K562 (cell line): ENCODE measurements around the gene SYN1. TPM values are rescaled to one million over a fixed set of nuclear protein-coding genes. Genes with fewer than 3 reads are reported as not detected.

Source experiments
- ATAC-seq: fragments of 200-7000 bp; cut with Tn5 transposase; 3 replicates; pipeline ENCODE4 v1.9.1; 2020; ENCODE audit warnings: moderate library complexity
- BruUV-seq: library from RNA; stranded (reverse); fragments of 400-500 nt; replicated peaks from 2 replicates; lab custom pipeline; 2021; lab: Mats Ljungman, UMichigan
- CTCF ChIA-PET: fragments of 300-600 bp; formaldehyde crosslinking; extraction: SDS; loops from one replicate; lab custom pipeline; 2021; ENCODE audit warnings: low intra/inter-chr PET ratio; lab: Yijun Ruan, JAX
- POLR2A ChIA-PET: fragments of 300-600, 350-650 bp; sonication (Branson Sonifier 250); formaldehyde crosslinking; extraction: SDS; loops from one replicate; lab custom pipeline; 2021; ENCODE audit warnings: antibody characterized with exemption, inconsistent platforms; lab: Yijun Ruan, JAX
- DNase-seq, 4 experiments: peaks; one replicate each; pipeline versions ENCODE4 v3.0.0 to v3.0.0-alpha.2; 2011 to 2018; ENCODE audit warnings: low spot score in 3 of 4, mixed read lengths in 3 of 4; ENCODE audit errors: extremely low read depth in 1 of 4
- FAIRE-seq: peaks from 2 replicates; lab custom pipeline; 2011; peaks lifted over from hg19 to GRCh38; lab: Jason Lieb, UNC
- H2AFZ ChIP-seq: 2 replicates; pipeline ENCODE4 v1.6.0; 2011; ENCODE audit warnings: low read depth, low read length, control low read depth, inconsistent platforms
- H3K27ac ChIP-seq: fragments of 200-600 bp; 3 replicates; pipeline ENCODE4 v1.8.0; 2011; ENCODE audit warnings: low read depth, mild to moderate bottlenecking, control low read depth, inconsistent platforms, low read length, moderate library complexity, mixed read lengths; ENCODE audit errors: extremely low read depth
- H3K27me3 ChIP-seq, 2 experiments: fragments of 300-600 bp in 1 of 2; 2 replicates in 1 of 2; 3 replicates in 1 of 2; pipeline versions ENCODE4 v1.6.0 to v1.8.0; 2011; ENCODE audit warnings: inconsistent platforms in 2 of 2, low read length in 2 of 2, mild to moderate bottlenecking in 1 of 2, mixed read lengths in 1 of 2, moderate library complexity in 1 of 2; ENCODE audit not compliant: control insufficient read depth in 2 of 2, insufficient read depth in 2 of 2
- H3K36me3 ChIP-seq: fragments of 300-600 bp; 3 replicates; pipeline ENCODE4 v1.8.0; 2011; ENCODE audit warnings: mild to moderate bottlenecking, low read length, inconsistent platforms; ENCODE audit not compliant: control insufficient read depth, insufficient read depth
- H3K4me1 ChIP-seq, 2 experiments: fragments of 200-600 bp in 1 of 2; replicated peaks in 1 of 2; 2 replicates in 1 of 2; 3 replicates in 1 of 2; pipeline versions ENCODE4 v1.5.1 to v1.8.0; 2011; ENCODE audit warnings: inconsistent platforms in 2 of 2, low read length in 2 of 2, mild to moderate bottlenecking in 1 of 2, mixed read lengths in 1 of 2, moderate library complexity in 1 of 2; ENCODE audit not compliant: control insufficient read depth in 2 of 2, insufficient read depth in 2 of 2
- H3K4me2 ChIP-seq: 2 replicates; pipeline ENCODE4 v1.6.1; 2011; ENCODE audit warnings: low read length, control low read depth, inconsistent platforms, mixed read lengths; ENCODE audit not compliant: insufficient read depth
- H3K4me3 ChIP-seq: fragments of 200-600 bp; sonication (generic), shearing (Covaris generic); 2 replicates; pipeline ENCODE4 v1.5.1; 2016; ENCODE audit warnings: control low read depth, inconsistent platforms
- H3K79me2 ChIP-seq: fragments of 200-600 bp; 3 replicates; pipeline ENCODE4 v1.8.0; 2011; ENCODE audit warnings: low read length, inconsistent platforms; ENCODE audit not compliant: control insufficient read depth, insufficient read depth
- H3K9ac ChIP-seq, 2 experiments: 2 replicates each; pipeline versions ENCODE4 v1.6.0 to v1.6.1; 2011; ENCODE audit warnings: low read depth in 2 of 2, low read length in 2 of 2, control low read depth in 1 of 2, inconsistent platforms in 1 of 2, mild to moderate bottlenecking in 1 of 2, mixed read lengths in 1 of 2; ENCODE audit not compliant: insufficient read depth in 1 of 2
- H3K9me1 ChIP-seq: one replicate; pipeline ENCODE4 v1.6.0; 2011; ENCODE audit warnings: inconsistent platforms, mild to moderate bottlenecking, low read length, moderate library complexity; ENCODE audit not compliant: control insufficient read depth, insufficient read depth
- H3K9me3 ChIP-seq: replicated peaks from 2 replicates; pipeline ENCODE4 v1.5.1; 2011; ENCODE audit warnings: low read depth, low read length, inconsistent platforms; ENCODE audit not compliant: control insufficient read depth, insufficient read depth
- H4K20me1 ChIP-seq: replicated peaks from 2 replicates; pipeline ENCODE4 v1.6.1; 2011; ENCODE audit warnings: low read length, inconsistent platforms, mixed read lengths; ENCODE audit not compliant: control insufficient read depth, insufficient read depth
- BHLHE40 ChIP-seq: IDR thresholded peaks from 2 replicates; pipeline ENCODE4 v1.6.1; 2011; ENCODE audit warnings: low read length, improper control_type of control experiment
- CBFA2T2 ChIP-seq: fragments of 450-650 bp; conservative IDR thresholded peaks from 2 replicates; pipeline ENCODE4 v1.6.1; 2017; ENCODE audit warnings: mild to moderate bottlenecking
- CBX1 ChIP-seq: sonication (generic); IDR thresholded peaks from 2 replicates; pipeline ENCODE4 v1.6.1; 2016; ENCODE audit warnings: antibody characterized with exemption, low read depth, mild to moderate bottlenecking
- CLOCK ChIP-seq: fragments of 250-450 bp; sonication (Bioruptor Pico); IDR thresholded peaks from 2 replicates; pipeline ENCODE4 v1.4.0; 2020; ENCODE audit warnings: mild to moderate bottlenecking, moderate library complexity, borderline replicate concordance
- CXXC5 ChIP-seq: fragments of 250-450 bp; sonication (Bioruptor Pico); IDR thresholded peaks from 2 replicates; pipeline ENCODE4 v1.8.0; 2022; ENCODE audit warnings: inconsistent platforms, mild to moderate bottlenecking, moderate library complexity
- E2F1 ChIP-seq: sonication (generic); formaldehyde crosslinking; IDR thresholded peaks from 2 replicates; pipeline ENCODE4 v1.8.1; 2023; ENCODE audit warnings: mild to moderate bottlenecking, missing genetic modification reagents, moderate library complexity
- E2F3 ChIP-seq: fragments of 250-450 bp; sonication (Bioruptor Pico); IDR thresholded peaks from 2 replicates; pipeline ENCODE4 v1.4.0; 2020; ENCODE audit warnings: mild to moderate bottlenecking
- KAT7 ChIP-seq: sonication (generic); formaldehyde crosslinking; IDR thresholded peaks from 2 replicates; pipeline ENCODE4 v1.8.0; 2022; ENCODE audit warnings: missing genetic modification reagents, mild to moderate bottlenecking, borderline replicate concordance
- LCOR ChIP-seq: sonication (generic); formaldehyde crosslinking; IDR thresholded peaks from 2 replicates; pipeline ENCODE4 v1.8.0; 2022; ENCODE audit warnings: mild to moderate bottlenecking, missing genetic modification reagents
- VEZF1 ChIP-seq: fragments of 200-800 bp; sonication (Bioruptor generic); IDR thresholded peaks from 2 replicates; pipeline ENCODE4 v1.6.1; 2017; ENCODE audit warnings: missing genetic modification characterization, missing compliant biosample characterization
- ZFPM2 ChIP-seq: fragments of 250-450 bp; sonication (Bioruptor Pico); IDR thresholded peaks from 2 replicates; pipeline ENCODE4 v1.5.1; 2022; ENCODE audit warnings: mild to moderate bottlenecking
- ZNF175 ChIP-seq: fragments of 200-800 bp; sonication (Bioruptor generic); IDR thresholded peaks from 2 replicates; pipeline ENCODE4 v1.6.1; 2016; ENCODE audit warnings: low read depth, mild to moderate bottlenecking, missing genetic modification characterization, missing compliant biosample characterization
- ZNF184 ChIP-seq: sonication (generic); formaldehyde crosslinking; IDR thresholded peaks from 2 replicates; pipeline ENCODE4 v1.5.0; 2020; ENCODE audit warnings: missing genetic modification reagents
- ZNF668 ChIP-seq: fragments of 250-450 bp; sonication (Bioruptor Pico); IDR thresholded peaks from 2 replicates; pipeline ENCODE4 v1.8.0; 2022; ENCODE audit warnings: mild to moderate bottlenecking, inconsistent platforms
- WGBS: fragments of 100-300 bp; shearing (Covaris generic); methylation state at CpG from one replicate; pipeline ENCODE4 v1.1.6; 2016; ENCODE audit warnings: low coverage, mixed read lengths; ENCODE audit not compliant: insufficient coverage; ENCODE audit errors: missing lambda C conversion rate; 5-methylcytosine and 5-hydroxymethylcytosine counted together
- in situ Hi-C: fragments of 300-500 bp; cut with MboI; formaldehyde crosslinking; loops from 4 replicates; pipeline ENCODE4 v1.15.0; 2018; ENCODE audit warnings: inconsistent platforms, mixed read lengths
- intact Hi-C: fragments of 100-400 bp; cut with micrococcal nuclease; formaldehyde crosslinking; loops from 2 replicates; pipeline ENCODE4 v1.14.2; 2022
- polyA plus RNA-seq, 8 experiments: library from polyadenylated mRNA; depleted of rRNA in 4 of 8; stranded (reverse) in 5 of 8; unstranded in 3 of 8; fragments of >200 nt; fragmentation: Nextera tagmentation in 2 of 8; fragmentation: Illumina TruSeq in 1 of 8; extraction: Ambion mirVana in 2 of 8; extraction: Trizol in 1 of 8; gene quantifications; 2 replicates each; pipeline versions ENCODE4 v1.2.1 to v1.2.3, GENCODE V29; 2011 to 2014; ENCODE audit warnings: inconsistent platforms in 1 of 8, missing spikeins in 1 of 8
- total RNA-seq, 7 experiments: library from RNA; depleted of rRNA in 6 of 7; stranded (reverse); fragments of >200 nt in 6 of 7; fragmentation: Illumina TruSeq in 2 of 7; extraction: Trizol in 2 of 7; gene quantifications; 2 replicates each; pipeline versions ENCODE4 v1.2.1 to v1.2.3, GENCODE V29; 2011 to 2021; ENCODE audit warnings: low replicate concordance in 1 of 7
- TF ChIP-seq, protein P1 (sequence below): sonication (generic); formaldehyde crosslinking; IDR thresholded peaks from 2 replicates; pipeline ENCODE4 v1.8.0; 2023; ENCODE audit warnings: mild to moderate bottlenecking, missing genetic modification reagents

SYN1 gene
- total and polyA plus RNA-seq, 9 of the 15 experiments (the other 6 are each of a cell fraction or from before 2014, with no cell fraction given): 0.01 to 0.28 (median 0.18) TPM; not detected in 2

GRCh38 chrX:47560934-47561658 lies 58.6 kb downstream of the SYN1 start, which contains the start of gene ARAF:
ARAF (plus strand) TSS chrX:47561205; CDS start chrX:47562968, 1,763 bp downstream.
- Histone ChIP-seq H3K79me2 (peaks cover 35% of the 10 kb centered on the region), H3K4me1 (peaks cover 14 to 25% of the 10 kb centered on the region in 2 experiments), H3K9ac (peak within 1 kb of the TSS; percentile 92 to 95), H4K20me1 (0 out of 2 replicates have a peak, but pooled peaks cover 3% of the 10 kb centered on the region), H3K9me1 (no peaks in the 10 kb centered on the region), H3K9me3 (no peaks in the 10 kb centered on the region), H3K36me3 (peaks cover 32% of the 10 kb centered on the region), H3K4me3 (peak within 1 kb of the TSS; percentile 56), H3K27ac (peak within 1 kb of the TSS; percentile 88), H2AFZ (peak within 1 kb of the TSS; percentile 92), H3K27me3 (no peaks in the 10 kb centered on the region), H3K4me2 (peak within 1 kb of the TSS; percentile 98)
- intact Hi-C loops (loop anchor here (1.0 to 5.0 kb wide), 5 partner anchors 20 to 466 kb away; partner anchors contain the start of genes TIMP1 and ZNF81), in situ Hi-C loops (loop anchor here (5.0 kb wide), 1 partner anchor 161 kb away; no protein-coding TSS in a partner anchor)
- FAIRE-seq (peak; percentile 91), DNase-seq (peak; percentile 98 to 99 (median 98)), ATAC-seq (peak; percentile 94)
- CTCF ChIA-PET: interaction anchor here (0.7 kb wide), 1 partner anchor 20 kb away, joined by 3 read pairs; no protein-coding TSS in a partner anchor
- under 1% methylated on average over 32 of the region's 59 CpGs for WGBS
- POLR2A ChIA-PET: interaction anchor here (0.7 to 1.0 kb wide), 5 partner anchors 9 to 416 kb away, joined by 3 to 4 read pairs (median 3); partner anchors contain the start of genes NDUFB11 and RBM10
- TSS peak; percentile 65 for BruUV-seq
- TF ChIP-seq BHLHE40 (peak; percentile 96), E2F3 (CRISPR knock-in tag) (no peak), ZNF184 (CRISPR knock-in tag) (no peak), VEZF1 (peak; percentile 93), CXXC5 (CRISPR knock-in tag) (peak; percentile 40), E2F1 (CRISPR knock-in tag) (peak; percentile 39; the same call in 1 of the 2 replicates), LCOR (peak; percentile 31; the same call in 1 of the 2 replicates), ZFPM2 (CRISPR knock-in tag) (no peak), CBX1 (no peak), ZNF175 (no peak), CBFA2T2 (no peak), ZNF668 (CRISPR knock-in tag) (no peak), CLOCK (CRISPR knock-in tag) (no peak), KAT7 (CRISPR knock-in tag) (no peak)
- TF ChIP-seq, protein P1, sequence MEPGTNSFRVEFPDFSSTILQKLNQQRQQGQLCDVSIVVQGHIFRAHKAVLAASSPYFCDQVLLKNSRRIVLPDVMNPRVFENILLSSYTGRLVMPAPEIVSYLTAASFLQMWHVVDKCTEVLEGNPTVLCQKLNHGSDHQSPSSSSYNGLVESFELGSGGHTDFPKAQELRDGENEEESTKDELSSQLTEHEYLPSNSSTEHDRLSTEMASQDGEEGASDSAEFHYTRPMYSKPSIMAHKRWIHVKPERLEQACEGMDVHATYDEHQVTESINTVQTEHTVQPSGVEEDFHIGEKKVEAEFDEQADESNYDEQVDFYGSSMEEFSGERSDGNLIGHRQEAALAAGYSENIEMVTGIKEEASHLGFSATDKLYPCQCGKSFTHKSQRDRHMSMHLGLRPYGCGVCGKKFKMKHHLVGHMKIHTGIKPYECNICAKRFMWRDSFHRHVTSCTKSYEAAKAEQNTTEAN: no peak
